Measurements from ENCODE around the gene KDM4B.
"Not testable (repeated sequence)": the region's sequence is repeated elsewhere in the genome, so short reads cannot be mapped to it uniquely, and the experiment has no call there.

The KDM4B gene

DNA sequence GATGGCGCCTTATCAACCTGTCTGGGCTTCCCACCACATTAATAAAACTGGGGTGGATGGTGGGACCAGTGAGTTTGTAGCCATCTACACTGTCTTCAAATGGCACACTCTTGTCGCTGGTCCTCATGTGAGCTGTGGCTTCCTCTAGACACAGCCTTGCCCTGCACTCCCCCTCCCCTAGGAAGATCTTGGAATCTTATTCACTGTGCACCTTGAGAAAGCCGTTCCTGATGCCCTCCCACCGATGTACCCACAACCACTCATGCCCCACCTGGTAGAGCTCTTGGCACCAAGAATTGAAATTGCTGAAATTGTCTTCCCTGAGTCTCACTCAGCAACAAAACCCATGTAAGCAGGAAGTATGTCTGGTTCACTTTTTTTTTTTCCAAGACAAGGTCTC is 225.7 kb downstream of the KDM4B start:
- no peaks in the 10 kb centered on the region for H3K27me3 ChIP-seq (ENCODE audit: control insufficient read depth, insufficient read depth, low read length)
- peaks cover 17% of the 10 kb centered on the region for H3K4me1 ChIP-seq (ENCODE audit: control insufficient read depth, insufficient read depth, low read length)
- H3K9ac ChIP-seq (ENCODE audit: low read length), result no peak overlapping the region
- no peaks in the 10 kb centered on the region for H3K9me3 ChIP-seq (ENCODE audit: control insufficient read depth, insufficient read depth, low read depth, low read length)
- H3K36me3 ChIP-seq (ENCODE audit: control insufficient read depth, insufficient read depth, low read length), result no peaks in the 10 kb centered on the region
- H3K4me3 ChIP-seq (ENCODE audit: low read depth, low read length), result no peak overlapping the region
- H3K27ac ChIP-seq (ENCODE audit: low read depth, low read length), result no peak overlapping the region

DNA sequence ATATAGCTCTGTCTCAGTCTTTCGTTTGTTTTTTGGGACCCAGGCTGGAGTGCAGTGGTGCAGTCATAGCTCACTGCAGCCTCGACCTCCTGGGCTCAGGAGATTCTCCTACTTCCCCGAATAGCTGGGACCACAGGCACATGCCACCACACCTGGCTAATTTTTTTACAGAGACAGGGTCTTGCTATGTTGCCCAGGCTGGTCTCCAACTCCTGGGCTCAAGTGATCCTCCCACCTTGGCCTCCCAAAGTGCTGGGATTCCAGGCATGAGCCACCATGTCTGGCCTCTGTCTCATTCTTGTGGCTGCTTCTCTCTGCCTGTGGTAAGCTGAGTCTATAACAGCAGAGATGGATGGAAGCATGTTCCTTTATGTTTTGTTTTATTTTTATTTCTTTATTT is 226.7 kb downstream of the KDM4B start:
- H3K9ac ChIP-seq (ENCODE audit: low read length); H3K36me3 ChIP-seq (ENCODE audit: control insufficient read depth, insufficient read depth, low read length); H3K9me3 ChIP-seq (ENCODE audit: control insufficient read depth, insufficient read depth, low read depth, low read length); H3K27me3 ChIP-seq (ENCODE audit: control insufficient read depth, insufficient read depth, low read length); H3K27ac ChIP-seq (ENCODE audit: low read depth, low read length); H3K4me3 ChIP-seq (ENCODE audit: low read depth, low read length): not testable (repeated sequence)
- peaks cover 17% of the 10 kb centered on the region for H3K4me1 ChIP-seq (ENCODE audit: control insufficient read depth, insufficient read depth, low read length)

DNA sequence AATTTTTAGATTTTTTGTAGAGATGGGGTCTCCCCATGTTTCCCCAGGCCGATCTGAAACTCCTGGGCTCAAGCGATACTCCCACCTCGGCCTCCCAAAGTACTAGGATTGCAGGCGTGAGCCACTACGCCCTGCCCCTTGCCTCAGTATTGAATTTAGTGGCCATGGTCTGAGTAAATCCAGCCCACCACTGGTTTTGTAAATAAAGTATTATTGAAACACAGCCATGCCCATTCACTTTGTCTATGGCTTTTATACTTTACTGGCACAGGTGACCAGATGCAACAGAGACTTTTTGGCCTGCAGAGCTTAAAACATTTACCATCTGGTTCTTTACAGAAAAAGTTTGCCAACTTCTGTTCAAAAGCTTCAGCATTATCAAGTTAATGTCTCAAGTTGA is 227.9 kb downstream of the KDM4B start:
- Histone ChIP-seq H3K27me3 (ENCODE audit: control insufficient read depth, insufficient read depth, low read length) (no peaks in the 10 kb centered on the region), H3K27ac (ENCODE audit: low read depth, low read length) (no peak overlapping the region), H3K4me1 (ENCODE audit: control insufficient read depth, insufficient read depth, low read length) (peaks cover 16% of the 10 kb centered on the region), H3K9ac (ENCODE audit: low read length) (no peak overlapping the region), H3K9me3 (ENCODE audit: control insufficient read depth, insufficient read depth, low read depth, low read length) (peaks cover 13% of the 10 kb centered on the region; the same call in 1 of the 2 replicates), H3K36me3 (ENCODE audit: control insufficient read depth, insufficient read depth, low read length) (no peaks in the 10 kb centered on the region), H3K4me3 (ENCODE audit: low read depth, low read length) (no peak overlapping the region)

DNA sequence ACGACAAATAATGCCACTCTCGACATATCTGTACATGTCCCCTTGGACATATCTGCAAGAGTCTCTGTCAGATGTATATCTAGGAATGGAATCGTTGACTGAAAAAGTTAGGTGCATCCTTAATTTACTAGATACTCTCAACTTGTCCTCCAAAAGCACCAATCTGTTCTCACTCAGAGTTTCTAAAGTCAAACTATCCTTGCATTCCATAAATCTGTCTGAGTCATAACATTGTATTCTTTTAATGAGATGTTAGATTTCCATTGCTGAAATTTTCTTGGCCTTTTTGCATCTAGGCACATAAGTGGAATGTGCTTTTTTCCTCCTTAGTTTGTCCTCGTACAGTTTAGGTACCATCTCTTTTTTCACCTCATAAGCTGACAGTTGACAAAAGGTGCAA is 231.9 kb downstream of the KDM4B start:
- H3K27me3 ChIP-seq (ENCODE audit: control insufficient read depth, insufficient read depth, low read length), result no peaks in the 10 kb centered on the region
- no peak overlapping the region for H3K27ac ChIP-seq (ENCODE audit: low read depth, low read length)
- no peaks in the 10 kb centered on the region for H3K4me1 ChIP-seq (ENCODE audit: control insufficient read depth, insufficient read depth, low read length)
- no peak overlapping the region for H3K9ac ChIP-seq (ENCODE audit: low read length)
- no peak overlapping the region for H3K4me3 ChIP-seq (ENCODE audit: low read depth, low read length)
- peaks cover 17% of the 10 kb centered on the region; the same call in 1 of the 2 replicates for H3K9me3 ChIP-seq (ENCODE audit: control insufficient read depth, insufficient read depth, low read depth, low read length)
- H3K36me3 ChIP-seq (ENCODE audit: control insufficient read depth, insufficient read depth, low read length), result peaks cover 8% of the 10 kb centered on the region

DNA sequence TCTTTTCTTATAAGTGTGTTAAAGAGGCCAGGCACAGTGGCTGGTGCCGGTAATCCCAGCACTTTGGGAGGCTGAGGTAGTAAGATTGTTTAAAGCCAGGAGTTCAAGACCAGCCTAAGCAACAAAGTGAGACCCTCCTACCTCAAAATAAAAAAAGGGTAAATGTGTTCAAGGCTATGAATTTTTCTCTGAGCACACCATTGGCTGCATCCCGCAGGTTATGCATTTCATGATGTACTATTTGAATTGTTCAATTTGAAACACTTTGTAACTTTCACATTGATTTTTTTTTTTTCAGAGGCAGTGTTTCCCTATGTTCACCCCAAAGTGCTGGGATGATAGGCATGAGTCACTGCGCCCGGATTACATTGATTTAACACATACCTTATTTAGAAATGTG is 233.6 kb downstream of the KDM4B start:
- H3K9ac ChIP-seq (ENCODE audit: low read length), result no peak overlapping the region
- H3K9me3 ChIP-seq (ENCODE audit: control insufficient read depth, insufficient read depth, low read depth, low read length), result peaks cover 17% of the 10 kb centered on the region; the same call in 1 of the 2 replicates
- H3K27me3 ChIP-seq (ENCODE audit: control insufficient read depth, insufficient read depth, low read length), result no peaks in the 10 kb centered on the region
- H3K4me1 ChIP-seq (ENCODE audit: control insufficient read depth, insufficient read depth, low read length), result no peaks in the 10 kb centered on the region
- no peak overlapping the region for H3K27ac ChIP-seq (ENCODE audit: low read depth, low read length)
- H3K36me3 ChIP-seq (ENCODE audit: control insufficient read depth, insufficient read depth, low read length), result peaks cover 16% of the 10 kb centered on the region
- no peak overlapping the region for H3K4me3 ChIP-seq (ENCODE audit: low read depth, low read length)
